NT2/D1 (cell line): ENCODE data around the gene HPD.
A peak's percentile ranks its signal among the peaks of the same experiment; 100 is the strongest.

Experiments
- DNase-seq: peaks from one replicate; pipeline ENCODE4 v3.0.0-alpha.2; 2011; ENCODE audit warnings: low read depth, low spot score
- H3K27me3 ChIP-seq: 2 replicates; pipeline ENCODE4 v1.6.0; 2011; ENCODE audit warnings: mild to moderate bottlenecking; ENCODE audit not compliant: insufficient read length, insufficient read depth
- H3K36me3 ChIP-seq: 2 replicates; pipeline ENCODE4 v1.6.1; 2011; ENCODE audit warnings: mild to moderate bottlenecking, low read length, mixed read lengths; ENCODE audit not compliant: insufficient read depth, insufficient read length
- H3K4me1 ChIP-seq: 2 replicates; pipeline ENCODE4 v1.5.1; 2011; ENCODE audit not compliant: insufficient read depth, insufficient read length
- H3K4me3 ChIP-seq: 2 replicates; pipeline ENCODE4 v1.5.1; 2011; ENCODE audit warnings: low read depth; ENCODE audit not compliant: insufficient read length
- H3K9ac ChIP-seq: 2 replicates; pipeline ENCODE4 v1.6.0; 2011; ENCODE audit warnings: low read depth; ENCODE audit not compliant: insufficient read length
- H3K9me3 ChIP-seq: 2 replicates; pipeline ENCODE4 v1.5.1; 2011; ENCODE audit warnings: mild to moderate bottlenecking, low read length; ENCODE audit not compliant: insufficient read depth
- SUZ12 ChIP-seq: IDR thresholded peaks from 2 replicates; pipeline ENCODE4 v1.6.1; 2011; ENCODE audit not compliant: insufficient read length, insufficient read depth; ENCODE audit errors: extremely low read depth
- YY1 ChIP-seq: IDR thresholded peaks from 2 replicates; pipeline ENCODE4 v1.6.1; 2011; ENCODE audit not compliant: insufficient read length, insufficient read depth
- ZNF274 ChIP-seq: IDR thresholded peaks from 2 replicates; pipeline ENCODE4 v1.6.1; 2011; ENCODE audit warnings: mild to moderate bottlenecking, low read depth, low read length

Gene HPD

DNA sequence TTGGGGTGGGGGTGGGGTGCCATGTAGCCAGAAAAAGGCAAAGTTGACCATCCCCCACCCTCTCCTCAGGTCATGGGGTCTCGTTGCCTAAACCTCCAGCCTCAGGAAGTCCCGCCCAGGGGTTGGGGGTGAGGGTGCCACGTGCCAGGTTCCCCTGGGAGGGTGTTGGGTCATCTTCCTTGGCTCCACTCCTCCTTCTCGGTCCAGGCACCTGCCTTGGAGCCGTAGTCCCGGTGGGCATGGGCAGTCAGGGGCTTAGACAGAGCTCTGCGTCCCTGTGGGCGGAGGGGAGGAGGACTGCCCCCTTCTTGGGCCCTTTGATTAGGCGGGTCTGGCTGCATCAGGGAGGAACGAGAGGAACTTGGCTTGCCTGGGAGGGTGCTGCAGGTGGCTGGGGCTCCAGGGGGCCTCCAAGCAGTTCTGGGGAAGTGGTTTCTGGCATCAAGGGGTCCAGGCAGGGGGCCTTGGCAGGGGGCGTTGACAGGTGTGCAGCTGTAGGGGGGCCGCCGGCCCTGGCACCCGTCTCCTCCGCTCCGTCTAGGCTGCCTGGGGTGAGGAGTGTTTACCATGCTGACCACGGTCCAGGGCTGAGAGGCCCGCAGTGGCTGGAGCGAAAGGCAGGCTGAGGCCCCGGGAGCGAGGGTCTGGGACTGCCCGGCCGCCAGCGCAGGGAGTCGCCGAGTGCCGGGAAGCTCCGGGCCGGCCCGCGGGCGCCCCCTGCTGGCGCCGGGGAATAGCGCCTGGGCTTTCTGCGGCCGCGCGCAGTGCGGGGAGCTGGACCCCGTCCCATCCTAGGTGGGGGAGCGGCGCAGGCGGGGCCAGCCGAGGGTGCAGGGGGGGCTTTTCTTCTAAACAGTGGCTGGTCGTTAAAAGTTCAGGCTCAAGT, 47.0 kb downstream of the HPD start:
- Histone ChIP-seq H3K36me3 (peaks cover 89% of the 10 kb centered on the region), H3K4me3 (peak overlapping the region; percentile 93), H3K27me3 (no peaks in the 10 kb centered on the region), H3K9ac (peak overlapping the region; percentile 93), H3K4me1 (peaks cover 28% of the 10 kb centered on the region), H3K9me3 (no peaks in the 10 kb centered on the region)
- TF ChIP-seq ZNF274 = no peak
- TF ChIP-seq SUZ12 = no peak
- no peak for TF ChIP-seq YY1
- DNase-seq = no peak

DNA sequence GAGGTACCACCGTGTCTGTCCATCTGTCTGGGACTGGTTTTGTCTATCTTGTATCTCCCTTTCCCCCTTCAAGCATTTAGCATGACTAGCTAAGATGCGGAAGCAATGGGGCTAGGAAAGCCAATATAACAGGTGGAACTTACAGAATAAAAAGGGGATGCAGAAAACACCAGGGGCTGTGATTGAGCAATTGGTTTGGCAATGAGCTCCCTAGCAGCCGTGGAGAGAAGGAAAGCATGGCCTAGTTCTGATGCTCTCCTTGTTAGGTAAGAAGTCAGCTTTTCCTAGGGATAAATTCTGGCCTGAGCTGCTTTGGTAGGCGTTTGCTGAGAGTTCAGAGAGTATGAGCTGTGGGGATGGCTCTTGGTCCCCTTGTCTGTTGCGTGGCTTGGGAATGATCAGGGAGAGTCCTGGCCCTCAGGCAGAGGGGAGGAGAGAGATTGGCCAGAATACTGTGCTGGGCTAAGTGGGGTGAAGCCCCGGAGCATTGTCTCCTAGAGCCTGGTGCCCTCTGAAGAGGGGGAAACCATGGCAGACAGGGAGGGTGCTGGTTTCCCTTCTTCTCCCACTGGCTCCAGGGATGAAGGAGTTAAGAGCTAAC, 47.7 kb downstream of the HPD start:
- peak overlapping the region; percentile 93 for H3K9ac ChIP-seq
- TF ChIP-seq SUZ12 = no peak
- TF ChIP-seq YY1 = no peak
- TF ChIP-seq ZNF274 = no peak

DNA sequence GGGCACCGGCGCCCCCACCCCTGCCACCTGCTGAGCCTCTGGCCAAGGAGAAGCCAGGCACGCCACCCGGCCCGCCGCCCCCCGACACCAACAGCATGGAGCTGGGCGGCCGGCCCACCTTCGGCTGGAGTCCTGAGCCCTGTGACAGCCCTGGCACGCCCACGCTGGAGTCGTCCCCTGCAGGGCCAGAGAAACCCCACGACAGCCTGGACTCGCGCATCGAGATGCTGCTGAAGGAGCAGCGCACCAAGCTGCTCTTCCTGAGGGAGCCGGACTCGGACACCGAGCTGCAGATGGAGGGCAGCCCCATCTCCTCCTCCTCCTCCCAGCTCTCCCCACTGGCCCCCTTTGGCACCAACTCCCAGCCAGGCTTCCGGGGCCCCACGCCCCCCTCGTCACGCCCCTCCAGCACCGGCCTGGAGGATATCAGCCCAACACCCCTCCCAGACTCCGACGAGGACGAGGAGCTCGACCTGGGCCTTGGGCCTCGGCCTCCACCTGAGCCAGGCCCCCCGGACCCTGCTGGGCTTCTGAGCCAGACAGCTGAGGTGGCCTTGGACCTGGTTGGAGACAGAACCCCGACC, 48.3 kb downstream of the HPD start:
- H3K4me3 ChIP-seq = no peak overlapping the region
- H3K9ac ChIP-seq = peak overlapping the region; percentile 1
- peaks cover 31% of the 10 kb centered on the region for H3K4me1 ChIP-seq
- no peaks in the 10 kb centered on the region for H3K9me3 ChIP-seq
- no peak for DNase-seq
- peaks cover 86% of the 10 kb centered on the region for H3K36me3 ChIP-seq
- H3K27me3 ChIP-seq = no peaks in the 10 kb centered on the region
- no peak for TF ChIP-seq ZNF274
- TF ChIP-seq SUZ12 = no peak
- no peak for TF ChIP-seq YY1

More for the DNA sequence above, 47.7 kb downstream of the HPD start:
- no peaks in the 10 kb centered on the region for H3K27me3 ChIP-seq
- H3K9me3 ChIP-seq = no peaks in the 10 kb centered on the region
- no peak for DNase-seq
- peak overlapping the region; percentile 93 for H3K4me3 ChIP-seq
- peaks cover 28% of the 10 kb centered on the region for H3K4me1 ChIP-seq
- peaks cover 89% of the 10 kb centered on the region for H3K36me3 ChIP-seq

DNA sequence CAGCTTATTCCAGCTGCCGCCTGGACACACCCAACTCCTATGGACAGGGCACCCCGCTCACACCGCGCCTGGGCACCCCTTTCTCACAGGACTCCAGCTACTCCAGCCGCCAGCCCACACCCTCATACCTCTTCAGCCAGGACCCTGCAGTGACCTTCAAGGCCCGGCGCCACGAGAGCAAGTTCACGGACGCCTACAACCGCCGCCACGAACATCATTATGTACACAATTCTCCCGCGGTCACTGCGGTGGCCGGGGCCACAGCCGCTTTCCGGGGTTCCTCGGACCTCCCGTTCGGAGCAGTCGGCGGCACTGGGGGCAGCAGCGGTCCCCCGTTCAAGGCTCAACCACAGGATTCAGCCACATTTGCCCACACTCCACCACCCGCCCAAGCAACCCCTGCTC, 48.9 kb downstream of the HPD start:
- DNase-seq = no peak
- Histone ChIP-seq H3K9ac (no peak overlapping the region), H3K4me3 (no peak overlapping the region), H3K4me1 (peaks cover 31% of the 10 kb centered on the region), H3K9me3 (no peaks in the 10 kb centered on the region), H3K36me3 (peaks cover 80% of the 10 kb centered on the region), H3K27me3 (no peaks in the 10 kb centered on the region)
- TF ChIP-seq ZNF274 (no peak), YY1 (no peak), SUZ12 (no peak)

DNA sequence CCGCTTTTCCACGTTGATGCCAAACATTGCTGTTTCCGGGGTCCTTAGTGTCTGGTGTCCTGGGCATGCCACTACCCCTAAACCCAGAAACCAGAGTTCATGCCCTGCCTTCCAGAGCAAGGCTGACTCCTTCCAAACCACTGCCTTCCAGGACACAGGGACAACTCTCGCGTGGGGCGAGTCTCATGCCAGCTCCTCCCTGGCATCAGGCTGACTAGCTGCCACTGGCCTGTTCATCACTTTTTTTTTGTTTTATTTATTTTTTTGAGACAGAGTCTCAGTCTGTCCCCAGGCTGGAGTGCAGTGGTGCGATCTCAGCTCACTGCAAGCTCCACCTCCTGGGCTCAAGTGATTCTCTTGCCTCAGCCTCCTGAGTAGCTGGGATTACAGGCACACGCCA, 50.0 kb downstream of the HPD start:
- H3K4me1 ChIP-seq = peaks cover 31% of the 10 kb centered on the region
- peaks cover 71% of the 10 kb centered on the region for H3K36me3 ChIP-seq
- H3K9ac ChIP-seq = no peak overlapping the region

DNA sequence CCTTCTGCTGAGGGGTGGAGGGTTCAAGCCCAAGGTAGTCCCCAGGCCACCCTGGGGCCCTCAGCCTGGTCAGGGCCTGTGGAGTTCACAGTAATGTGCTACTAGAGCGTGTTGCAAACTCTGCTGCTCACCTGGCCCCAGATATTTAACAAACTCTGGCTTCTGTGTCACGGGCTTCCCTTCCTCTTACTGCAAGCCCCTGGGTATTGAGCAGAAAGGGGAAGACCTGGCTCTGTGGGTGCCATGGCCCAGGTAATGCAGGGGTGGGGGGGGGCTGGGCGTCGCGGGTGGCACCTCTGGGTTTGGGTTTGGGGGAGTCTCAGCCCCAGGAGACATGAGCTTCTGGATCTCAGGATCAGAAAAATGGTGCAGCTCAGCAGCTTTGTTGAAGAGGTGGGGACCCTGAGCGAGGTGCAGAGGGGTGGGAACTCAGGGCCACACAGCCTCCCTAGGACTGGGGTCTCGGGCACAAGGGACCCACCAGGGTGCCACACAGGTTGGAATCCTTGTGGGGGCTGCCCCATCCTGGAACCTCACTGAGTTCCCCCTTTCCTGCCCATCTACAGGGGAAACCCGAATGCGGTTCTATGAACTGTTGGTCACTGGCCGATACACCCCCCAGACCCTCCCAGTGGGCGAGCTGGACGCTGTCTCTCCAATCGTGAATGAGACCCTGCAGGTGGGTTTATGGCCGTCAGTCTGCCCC, 50.9 kb downstream of the HPD start:
- no peaks in the 10 kb centered on the region for H3K27me3 ChIP-seq
- peaks cover 27% of the 10 kb centered on the region for H3K4me1 ChIP-seq
- no peak overlapping the region for H3K9ac ChIP-seq
- no peaks in the 10 kb centered on the region for H3K9me3 ChIP-seq
- TF ChIP-seq SUZ12 (no peak), ZNF274 (no peak), YY1 (no peak)
- peaks cover 62% of the 10 kb centered on the region for H3K36me3 ChIP-seq
- H3K4me3 ChIP-seq = no peak overlapping the region
- no peak for DNase-seq

More for the DNA sequence above, 50.0 kb downstream of the HPD start:
- DNase-seq = no peak
- TF ChIP-seq ZNF274 (no peak), SUZ12 (no peak), YY1 (no peak)
- Histone ChIP-seq H3K9me3 (no peaks in the 10 kb centered on the region), H3K27me3 (no peaks in the 10 kb centered on the region), H3K4me3 (no peak overlapping the region)
